ENCODE data around the gene LRCH3.

The LRCH3 gene

GRCh38 chr3:197749601-197750395 lies 41.3 kb upstream of the LRCH3 start, which contains the start of gene FYTTD1:
FYTTD1 (plus strand) TSS chr3:197749883; CDS start chr3:197749972, 89 bp downstream.
- peak; percentile 69 for DNase-seq (ENCODE audit: insufficient read length, low spot score)
- peak; percentile 45 for TF ChIP-seq CTCF (IDR thresholded peaks at IDR 0.05; ENCODE audit: insufficient read depth, missing control alignments)
- FAIRE-seq: no peak

GRCh38 chr3:197750396-197750831 lies 40.6 kb upstream of the LRCH3 start:
- TF ChIP-seq CTCF (IDR thresholded peaks at IDR 0.05; ENCODE audit: insufficient read depth, missing control alignments): no peak
- DNase-seq (ENCODE audit: insufficient read length, low spot score) (no peak), FAIRE-seq (no peak)

- no peak for FAIRE-seq
- no peak for DNase-seq (ENCODE audit: insufficient read length, low spot score)
- no peak for TF ChIP-seq CTCF (IDR thresholded peaks at IDR 0.05; ENCODE audit: insufficient read depth, missing control alignments)
Observed at GRCh38 chr3:197750858-197751737, 40.0 kb upstream of the LRCH3 start.

- DNase-seq (ENCODE audit: insufficient read length, low spot score) (no peak), FAIRE-seq (no peak)
- TF ChIP-seq CTCF (IDR thresholded peaks at IDR 0.05; ENCODE audit: insufficient read depth, missing control alignments): no peak
Observed at GRCh38 chr3:197752107-197752506, 38.9 kb upstream of the LRCH3 start.

GRCh38 chr3:197753263-197753662 lies 37.8 kb upstream of the LRCH3 start:
- FAIRE-seq (no peak), DNase-seq (ENCODE audit: insufficient read length, low spot score) (no peak)
- TF ChIP-seq CTCF (IDR thresholded peaks at IDR 0.05; ENCODE audit: insufficient read depth, missing control alignments): no peak

- FAIRE-seq: no peak
- no peak for DNase-seq (ENCODE audit: insufficient read length, low spot score)
- no peak for TF ChIP-seq CTCF (IDR thresholded peaks at IDR 0.05; ENCODE audit: insufficient read depth, missing control alignments)
Observed at GRCh38 chr3:197756704-197757103, 34.4 kb upstream of the LRCH3 start.
